NCI-H526 treated with DMSO at 0.1 percent for 48 hours (cell line): ENCODE measurements around the gene AGR2.
A peak's percentile ranks its signal among the peaks of the same experiment; 100 is the strongest.
"Not testable (repeated sequence)": the region's sequence is repeated elsewhere in the genome, so short reads cannot be mapped to it uniquely, and the experiment has no call there.

ENCODE experiments used
- DNase-seq: peaks from one replicate; lab custom pipeline; 2025; lab: John Stamatoyannopoulos, UW

AGR2 gene

GRCh38 chr7:16773884-16774283 lies 30.9 kb downstream of the AGR2 start:
- DNase-seq, result no peak

GRCh38 chr7:16773326-16773725 lies 31.5 kb downstream of the AGR2 start:
- no peak for DNase-seq

- no peak for DNase-seq
Measured at GRCh38 chr7:16770657-16771329, 34.0 kb downstream of the AGR2 start.

GRCh38 chr7:16769994-16770393 lies 34.8 kb downstream of the AGR2 start:
- DNase-seq, result not testable (repeated sequence)

- DNase-seq, result no peak
Measured at GRCh38 chr7:16765436-16765859, 39.4 kb downstream of the AGR2 start.

- no peak for DNase-seq
Measured at GRCh38 chr7:16764942-16765341, 39.9 kb downstream of the AGR2 start.

GRCh38 chr7:16762177-16762576 lies 42.6 kb downstream of the AGR2 start:
- DNase-seq, result no peak

- DNase-seq, result no peak
Measured at GRCh38 chr7:16759840-16760239, 45.0 kb downstream of the AGR2 start.

GRCh38 chr7:16758631-16759611 lies 45.9 kb downstream of the AGR2 start:
- no peak for DNase-seq

GRCh38 chr7:16758036-16758435 lies 46.8 kb downstream of the AGR2 start:
- no peak for DNase-seq

GRCh38 chr7:16755397-16755796 lies 49.4 kb downstream of the AGR2 start:
- DNase-seq, result peak; percentile 23

- no peak for DNase-seq
Measured at GRCh38 chr7:16754856-16755317, 49.9 kb downstream of the AGR2 start.

- peak; percentile 64 for DNase-seq
Measured at GRCh38 chr7:16753932-16754855, 50.6 kb downstream of the AGR2 start.

- peak; percentile 94 for DNase-seq
Measured at GRCh38 chr7:16753102-16753931, 51.5 kb downstream of the AGR2 start, which contains the start of gene TSPAN13. TSS of gene TSPAN13 (plus strand) at chr7:16753755. CDS start at chr7:16753968, 213 bp downstream.

GRCh38 chr7:16747102-16747501 lies 57.7 kb downstream of the AGR2 start:
- no peak for DNase-seq

- DNase-seq, result no peak
Measured at GRCh38 chr7:16745645-16746044, 59.2 kb downstream of the AGR2 start.

- DNase-seq, result no peak
Measured at GRCh38 chr7:16744518-16745250, 60.1 kb downstream of the AGR2 start.

- no peak for DNase-seq
Measured at GRCh38 chr7:16743236-16743635, 61.6 kb downstream of the AGR2 start.

- no peak for DNase-seq
Measured at GRCh38 chr7:16742547-16742946, 62.3 kb downstream of the AGR2 start.
